Type B pancreatic cell (in vitro differentiated cells): Measurements from ENCODE around the gene FBXW7. TPM values are rescaled to one million over a fixed set of nuclear protein-coding genes. Genes with fewer than 3 reads are reported as not detected.

Experiments
- DNase-seq: peaks from one replicate; pipeline ENCODE4 v3.0.0; 2021; ENCODE audit warnings: mixed read lengths; ENCODE audit not compliant: unreplicated experiment; ENCODE audit errors: extremely low spot score
- H3K27ac Mint-ChIP-seq: 2 replicates; pipeline ENCODE4 v1.8.0; 2021; ENCODE audit warnings: mild to moderate bottlenecking, mixed read lengths
- H3K27me3 Mint-ChIP-seq: 2 replicates; pipeline ENCODE4 v1.8.0; 2021; ENCODE audit warnings: mixed read lengths
- H3K36me3 Mint-ChIP-seq: 2 replicates; pipeline ENCODE4 v1.8.0; 2021; ENCODE audit warnings: mixed read lengths
- H3K4me1 Mint-ChIP-seq: one replicate; pipeline ENCODE4 v1.8.0; 2021; ENCODE audit warnings: mixed read lengths; ENCODE audit not compliant: unreplicated experiment
- H3K4me3 Mint-ChIP-seq: 2 replicates; pipeline ENCODE4 v1.8.0; 2021; ENCODE audit warnings: mild to moderate bottlenecking, mixed read lengths
- H3K9me3 Mint-ChIP-seq: 2 replicates; pipeline ENCODE4 v1.8.0; 2021; ENCODE audit warnings: mixed read lengths
- CTCF ChIP-seq: fragments of 200-600 bp; sonication (generic); conservative IDR thresholded peaks from 2 replicates; pipeline ENCODE4 v1.5.0; 2021; ENCODE audit warnings: antibody characterized with exemption, mild to moderate bottlenecking
- total RNA-seq: library from RNA; stranded (reverse); gene quantifications from 2 replicates; pipeline ENCODE4 v1.2.1, GENCODE V29; 2021; ENCODE audit warnings: low replicate concordance

FBXW7 gene
- total RNA-seq, 1 donor from 2014 or later: 53.0 TPM

- Mint-ChIP-seq H3K36me3 (peaks cover 4% of the 10 kb centered on the region), H3K4me3 (no peak overlapping the region)
Measured at GRCh38 chr4:152430507-152430906, 105.4 kb downstream of the FBXW7 start.

GRCh38 chr4:152427981-152428380 is 107.9 kb downstream of the FBXW7 start:
- H3K9me3 Mint-ChIP-seq: no peaks in the 10 kb centered on the region
- H3K27me3 Mint-ChIP-seq: no peaks in the 10 kb centered on the region
- no peak overlapping the region for H3K27ac Mint-ChIP-seq
- H3K36me3 Mint-ChIP-seq: peaks cover 4% of the 10 kb centered on the region
- H3K4me3 Mint-ChIP-seq: no peak overlapping the region
- no peak for TF ChIP-seq CTCF
- peaks cover 16% of the 10 kb centered on the region for H3K4me1 Mint-ChIP-seq
- no peak for DNase-seq

More at GRCh38 chr4:152430507-152430906, 105.4 kb downstream of the FBXW7 start:
- Mint-ChIP-seq H3K4me1 (peaks cover 16% of the 10 kb centered on the region), H3K9me3 (no peaks in the 10 kb centered on the region), H3K27me3 (no peaks in the 10 kb centered on the region), H3K27ac (no peak overlapping the region)
- no peak for TF ChIP-seq CTCF
- DNase-seq: no peak

- Mint-ChIP-seq H3K27me3 (no peaks in the 10 kb centered on the region), H3K9me3 (no peaks in the 10 kb centered on the region), H3K4me1 (no peaks in the 10 kb centered on the region), H3K27ac (no peak overlapping the region), H3K4me3 (no peak overlapping the region), H3K36me3 (peaks cover 4% of the 10 kb centered on the region)
- TF ChIP-seq CTCF: no peak
- no peak for DNase-seq
Measured at GRCh38 chr4:152424977-152425376, 110.9 kb downstream of the FBXW7 start.

- H3K27me3 Mint-ChIP-seq: no peaks in the 10 kb centered on the region
- TF ChIP-seq CTCF: no peak
- H3K9me3 Mint-ChIP-seq: no peaks in the 10 kb centered on the region
- DNase-seq: no peak
- H3K27ac Mint-ChIP-seq: no peak overlapping the region
- no peak overlapping the region for H3K4me3 Mint-ChIP-seq
- no peaks in the 10 kb centered on the region for H3K4me1 Mint-ChIP-seq
- peaks cover 4% of the 10 kb centered on the region for H3K36me3 Mint-ChIP-seq
Measured at GRCh38 chr4:152424396-152424795, 111.5 kb downstream of the FBXW7 start.

- no peak overlapping the region for H3K4me3 Mint-ChIP-seq
- H3K36me3 Mint-ChIP-seq: peaks cover 4% of the 10 kb centered on the region
- no peak for TF ChIP-seq CTCF
Measured at GRCh38 chr4:152422817-152423320, 113.0 kb downstream of the FBXW7 start.

GRCh38 chr4:152421576-152421975 is 114.3 kb downstream of the FBXW7 start:
- DNase-seq: no peak
- Mint-ChIP-seq H3K9me3 (no peaks in the 10 kb centered on the region), H3K36me3 (peaks cover 4% of the 10 kb centered on the region), H3K27ac (no peak overlapping the region), H3K4me3 (no peak overlapping the region), H3K27me3 (no peaks in the 10 kb centered on the region), H3K4me1 (no peaks in the 10 kb centered on the region)
- TF ChIP-seq CTCF: no peak

More at GRCh38 chr4:152422817-152423320, 113.0 kb downstream of the FBXW7 start:
- Mint-ChIP-seq H3K27me3 (no peaks in the 10 kb centered on the region), H3K9me3 (no peaks in the 10 kb centered on the region), H3K4me1 (no peaks in the 10 kb centered on the region), H3K27ac (no peak overlapping the region)
- DNase-seq: no peak
